HepG2 (cell line): ENCODE measurements around the gene IL24. TPM values are rescaled to one million over a fixed set of nuclear protein-coding genes. Genes with fewer than 3 reads are reported as not detected.
A peak's percentile ranks its signal among the peaks of the same experiment; 100 is the strongest.

Experiments
- IRF2 ChIP-seq: IDR thresholded peaks from 2 replicates; pipeline ENCODE4 v1.6.1; 2018; ENCODE audit warnings: missing genetic modification reagents, missing compliant biosample characterization
- NFYB ChIP-seq: sonication (generic); formaldehyde crosslinking; IDR thresholded peaks from 2 replicates; pipeline ENCODE4 v1.4.0; 2020; ENCODE audit warnings: missing genetic modification reagents
- TARDBP ChIP-seq: sonication (generic); formaldehyde crosslinking; IDR thresholded peaks from 2 replicates; pipeline ENCODE4 v1.8.0; 2022; ENCODE audit warnings: mild to moderate bottlenecking, missing genetic modification reagents
- TRIM22 ChIP-seq: fragments of 450-650 bp; IDR thresholded peaks from 2 replicates; pipeline ENCODE4 v1.6.1; 2017
- ZBTB37 ChIP-seq: sonication (generic); formaldehyde crosslinking; IDR thresholded peaks from 2 replicates; pipeline ENCODE4 v1.4.0; 2020; ENCODE audit warnings: mild to moderate bottlenecking, missing genetic modification reagents
- ZNF264 ChIP-seq: sonication (generic); formaldehyde crosslinking; IDR thresholded peaks from 2 replicates; pipeline ENCODE4 v1.4.0; 2020; ENCODE audit warnings: missing genetic modification reagents
- ZNF318 ChIP-seq: sonication (generic); formaldehyde crosslinking; IDR thresholded peaks from 2 replicates; pipeline ENCODE4 v1.4.0; 2020; ENCODE audit warnings: mild to moderate bottlenecking, missing genetic modification reagents
- polyA plus RNA-seq, 8 experiments: library from polyadenylated mRNA; depleted of rRNA in 3 of 8; stranded (reverse) in 7 of 8; unstranded in 1 of 8; fragments of >200 nt; fragmentation: Illumina TruSeq in 4 of 8; extraction: Trizol in 4 of 8; gene quantifications; 2 replicates each; pipeline versions ENCODE4 v1.2.1 to v1.2.3, GENCODE V29; 2011 to 2016; ENCODE audit warnings: low read depth in 4 of 8, missing spikeins in 1 of 8, mixed read lengths in 1 of 8; ENCODE audit not compliant: insufficient read depth in 1 of 8
- total RNA-seq, 5 experiments: library from RNA; depleted of rRNA; stranded (reverse); fragments of >200 nt; fragmentation: Illumina TruSeq; extraction: Trizol; gene quantifications; 2 replicates each; pipeline ENCODE4 v1.2.3, GENCODE V29; 2016; ENCODE audit warnings: low read depth in 1 of 5
- TF ChIP-seq, protein P1 (sequence below): sonication (generic); formaldehyde crosslinking; IDR thresholded peaks from 2 replicates; pipeline ENCODE4 v1.5.0; 2020; ENCODE audit warnings: mild to moderate bottlenecking, missing genetic modification reagents, borderline replicate concordance
- TF ChIP-seq, protein P2 (sequence below): IDR thresholded peaks from 2 replicates; pipeline ENCODE4 v1.6.1; 2016; ENCODE audit warnings: missing genetic modification reagents, missing compliant biosample characterization
- TF ChIP-seq, protein P3 (sequence below): sonication (generic); formaldehyde crosslinking; IDR thresholded peaks from 2 replicates; pipeline ENCODE4 v1.4.0; 2020; ENCODE audit warnings: missing genetic modification reagents, borderline replicate concordance

The IL24 gene
- total and polyA plus RNA-seq, 2 of the 13 experiments (the other 11 are each of a cell fraction or from before 2014, with no cell fraction given), result not detected

DNA sequence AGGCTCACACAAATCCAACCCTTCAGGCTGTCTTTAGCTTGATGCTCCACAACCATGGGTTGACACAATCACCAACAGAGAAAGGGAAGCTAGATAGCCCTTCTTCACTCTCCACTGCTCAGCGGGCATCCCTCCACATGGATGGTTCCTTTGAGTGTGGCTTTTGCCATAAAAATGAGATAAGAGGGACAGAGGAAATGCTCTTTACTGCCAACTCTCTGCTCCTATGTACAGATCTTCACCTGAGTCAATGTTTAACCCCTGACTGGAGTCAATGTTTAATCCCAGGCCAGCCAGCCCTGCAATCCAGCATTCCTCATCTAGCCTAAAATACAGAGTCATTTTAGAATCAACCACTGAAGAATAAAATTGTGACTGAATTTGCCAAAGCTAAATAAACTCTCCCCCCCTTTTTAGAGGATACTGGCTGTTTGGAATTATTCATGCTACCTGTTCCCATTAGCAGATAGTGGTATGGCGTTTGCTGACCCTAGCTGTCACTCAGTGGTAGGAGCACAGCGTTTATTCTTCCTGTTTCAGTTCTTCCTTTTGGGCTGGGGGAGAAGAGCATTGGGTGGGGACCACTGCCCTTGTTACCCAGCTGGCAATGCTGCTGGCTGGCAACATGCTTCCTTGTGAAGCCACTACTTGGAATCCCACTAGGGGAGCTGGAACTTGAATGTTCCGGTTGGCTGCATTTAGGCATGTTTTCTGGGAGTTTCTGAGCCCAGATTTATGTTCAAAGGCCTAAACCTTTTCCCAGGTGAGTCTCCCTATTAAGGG lies 54.3 kb downstream of the IL24 start (continued):
- peak; percentile 87 for TF ChIP-seq ZBTB37 (CRISPR knock-in tag)
- TF ChIP-seq, protein P1, sequence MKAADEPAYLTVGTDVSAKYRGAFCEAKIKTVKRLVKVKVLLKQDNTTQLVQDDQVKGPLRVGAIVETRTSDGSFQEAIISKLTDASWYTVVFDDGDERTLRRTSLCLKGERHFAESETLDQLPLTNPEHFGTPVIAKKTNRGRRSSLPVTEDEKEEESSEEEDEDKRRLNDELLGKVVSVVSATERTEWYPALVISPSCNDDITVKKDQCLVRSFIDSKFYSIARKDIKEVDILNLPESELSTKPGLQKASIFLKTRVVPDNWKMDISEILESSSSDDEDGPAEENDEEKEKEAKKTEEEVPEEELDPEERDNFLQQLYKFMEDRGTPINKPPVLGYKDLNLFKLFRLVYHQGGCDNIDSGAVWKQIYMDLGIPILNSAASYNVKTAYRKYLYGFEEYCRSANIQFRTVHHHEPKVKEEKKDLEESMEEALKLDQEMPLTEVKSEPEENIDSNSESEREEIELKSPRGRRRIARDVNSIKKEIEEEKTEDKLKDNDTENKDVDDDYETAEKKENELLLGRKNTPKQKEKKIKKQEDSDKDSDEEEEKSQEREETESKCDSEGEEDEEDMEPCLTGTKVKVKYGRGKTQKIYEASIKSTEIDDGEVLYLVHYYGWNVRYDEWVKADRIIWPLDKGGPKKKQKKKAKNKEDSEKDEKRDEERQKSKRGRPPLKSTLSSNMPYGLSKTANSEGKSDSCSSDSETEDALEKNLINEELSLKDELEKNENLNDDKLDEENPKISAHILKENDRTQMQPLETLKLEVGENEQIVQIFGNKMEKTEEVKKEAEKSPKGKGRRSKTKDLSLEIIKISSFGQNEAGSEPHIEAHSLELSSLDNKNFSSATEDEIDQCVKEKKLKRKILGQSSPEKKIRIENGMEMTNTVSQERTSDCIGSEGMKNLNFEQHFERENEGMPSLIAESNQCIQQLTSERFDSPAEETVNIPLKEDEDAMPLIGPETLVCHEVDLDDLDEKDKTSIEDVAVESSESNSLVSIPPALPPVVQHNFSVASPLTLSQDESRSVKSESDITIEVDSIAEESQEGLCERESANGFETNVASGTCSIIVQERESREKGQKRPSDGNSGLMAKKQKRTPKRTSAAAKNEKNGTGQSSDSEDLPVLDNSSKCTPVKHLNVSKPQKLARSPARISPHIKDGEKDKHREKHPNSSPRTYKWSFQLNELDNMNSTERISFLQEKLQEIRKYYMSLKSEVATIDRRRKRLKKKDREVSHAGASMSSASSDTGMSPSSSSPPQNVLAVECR (CRISPR knock-in tag), result peak; percentile 35; the same call in 1 of the 2 replicates
- TF ChIP-seq, protein P2, sequence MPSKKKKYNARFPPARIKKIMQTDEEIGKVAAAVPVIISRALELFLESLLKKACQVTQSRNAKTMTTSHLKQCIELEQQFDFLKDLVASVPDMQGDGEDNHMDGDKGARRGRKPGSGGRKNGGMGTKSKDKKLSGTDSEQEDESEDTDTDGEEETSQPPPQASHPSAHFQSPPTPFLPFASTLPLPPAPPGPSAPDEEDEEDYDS (CRISPR knock-in tag), result peak; percentile 37; the same call in 1 of the 2 replicates
- no peak for TF ChIP-seq ZNF318 (CRISPR knock-in tag)
- 0 out of 2 replicates have a peak, but pooled peaks have one; percentile 20 for TF ChIP-seq TARDBP
- TF ChIP-seq NFYB (CRISPR knock-in tag), result no peak
- TF ChIP-seq ZNF264 (CRISPR knock-in tag), result 0 out of 2 replicates have a peak, but pooled peaks have one; percentile 19
- TF ChIP-seq TRIM22, result no peak
- TF ChIP-seq, protein P3, sequence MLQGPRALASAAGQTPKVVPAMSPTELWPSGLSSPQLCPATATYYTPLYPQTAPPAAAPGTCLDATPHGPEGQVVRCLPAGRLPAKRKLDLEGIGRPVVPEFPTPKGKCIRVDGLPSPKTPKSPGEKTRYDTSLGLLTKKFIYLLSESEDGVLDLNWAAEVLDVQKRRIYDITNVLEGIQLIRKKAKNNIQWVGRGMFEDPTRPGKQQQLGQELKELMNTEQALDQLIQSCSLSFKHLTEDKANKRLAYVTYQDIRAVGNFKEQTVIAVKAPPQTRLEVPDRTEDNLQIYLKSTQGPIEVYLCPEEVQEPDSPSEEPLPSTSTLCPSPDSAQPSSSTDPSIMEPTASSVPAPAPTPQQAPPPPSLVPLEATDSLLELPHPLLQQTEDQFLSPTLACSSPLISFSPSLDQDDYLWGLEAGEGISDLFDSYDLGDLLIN (CRISPR knock-in tag), result no peak
- TF ChIP-seq IRF2, result peak; percentile 17; the same call in 1 of the 2 replicates
